SU-DHL-6 (cell line): Measurements from ENCODE around the gene LPIN3.

ENCODE experiments used
- CTCF ChIP-seq: fragments of 200-600 bp; sonication (generic); IDR thresholded peaks from one replicate; pipeline ENCODE4 v1.5.1; 2017; ENCODE audit warnings: antibody characterized with exemption, mild to moderate bottlenecking, low read length, moderate library complexity; ENCODE audit not compliant: insufficient read depth, poor library complexity, severe bottlenecking
- EZH2phosphoT487 ChIP-seq: fragments of 200-600 bp; sonication (generic), shearing (Covaris generic); conservative IDR thresholded peaks from 2 replicates; pipeline ENCODE4 v1.6.1; 2018; ENCODE audit warnings: mild to moderate bottlenecking, antibody characterized with exemption, low read length, moderate library complexity, mixed read lengths

DNA sequence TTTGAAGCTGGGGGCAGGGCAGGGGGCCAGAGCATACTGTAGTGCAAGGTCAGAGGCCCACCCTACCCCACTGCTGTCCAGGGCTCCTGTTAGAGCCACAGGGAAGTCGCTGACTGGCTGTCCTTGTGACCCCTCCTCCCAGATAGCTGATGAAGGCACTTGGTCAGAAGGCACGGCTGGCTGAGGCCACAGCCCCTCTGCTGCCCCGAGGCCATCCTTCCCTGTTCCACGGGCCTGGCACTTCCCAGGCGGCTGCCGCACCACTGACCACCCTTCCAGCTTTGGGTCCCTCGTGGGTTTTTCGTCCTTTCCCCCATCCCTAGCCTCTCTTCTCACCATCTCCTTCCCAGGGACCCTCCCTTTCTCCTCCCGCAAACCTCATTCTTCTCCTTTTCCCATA is 35.2 kb downstream of the LPIN3 start:
- TF ChIP-seq CTCF (no peak), EZH2phosphoT487 (no peak)
